HK-2 (cell line): ENCODE results near the gene TBC1D14.
"Not testable (repeated sequence)": the region's sequence is repeated elsewhere in the genome, so short reads cannot be mapped to it uniquely, and the experiment has no call there.

Source experiments
- DNase-seq: peaks from one replicate; pipeline ENCODE4 v3.0.0-alpha.2; 2018; ENCODE audit not compliant: unreplicated experiment

The TBC1D14 gene

DNA sequence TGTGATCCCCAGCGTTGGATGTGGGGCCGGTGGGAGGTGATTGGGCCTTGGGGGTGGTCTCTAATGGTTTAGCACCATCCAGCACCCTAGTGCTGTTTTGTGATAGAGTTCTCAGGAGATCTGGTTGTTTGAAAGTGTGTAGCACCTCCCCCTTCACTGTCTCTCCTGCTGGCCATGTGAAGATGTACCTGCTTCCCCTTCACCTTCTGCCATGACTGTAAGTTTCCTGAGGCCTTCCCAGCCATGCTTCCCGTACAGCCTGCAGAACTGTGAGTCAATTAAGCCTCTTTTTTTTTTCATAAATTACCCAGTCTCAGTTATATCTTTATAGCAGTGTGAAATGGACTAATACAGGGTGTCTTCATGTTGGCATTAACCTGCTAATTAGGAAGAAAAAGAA lies 19.3 kb upstream of the TBC1D14 start:
- DNase-seq: no peak

DNA sequence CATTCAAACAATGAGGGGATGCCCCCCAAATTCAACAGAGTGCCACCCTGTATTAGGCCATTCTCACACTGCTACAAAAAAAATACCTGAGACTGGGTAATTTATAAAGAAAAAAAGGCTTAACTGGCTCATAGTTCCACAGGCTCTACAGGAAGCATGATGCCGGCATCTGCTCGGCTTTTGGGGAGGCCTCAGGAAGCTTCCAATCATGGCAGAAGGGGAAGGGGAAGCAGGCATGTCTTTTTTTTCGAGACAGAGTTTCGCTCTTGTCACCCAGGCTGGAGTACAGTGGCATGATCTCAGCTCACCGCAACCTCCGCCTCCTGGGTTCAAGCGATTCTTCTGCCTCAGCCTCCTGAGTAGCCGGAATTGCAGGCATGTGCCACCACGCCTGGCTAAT lies 18.7 kb upstream of the TBC1D14 start:
- DNase-seq: not testable (repeated sequence)

DNA sequence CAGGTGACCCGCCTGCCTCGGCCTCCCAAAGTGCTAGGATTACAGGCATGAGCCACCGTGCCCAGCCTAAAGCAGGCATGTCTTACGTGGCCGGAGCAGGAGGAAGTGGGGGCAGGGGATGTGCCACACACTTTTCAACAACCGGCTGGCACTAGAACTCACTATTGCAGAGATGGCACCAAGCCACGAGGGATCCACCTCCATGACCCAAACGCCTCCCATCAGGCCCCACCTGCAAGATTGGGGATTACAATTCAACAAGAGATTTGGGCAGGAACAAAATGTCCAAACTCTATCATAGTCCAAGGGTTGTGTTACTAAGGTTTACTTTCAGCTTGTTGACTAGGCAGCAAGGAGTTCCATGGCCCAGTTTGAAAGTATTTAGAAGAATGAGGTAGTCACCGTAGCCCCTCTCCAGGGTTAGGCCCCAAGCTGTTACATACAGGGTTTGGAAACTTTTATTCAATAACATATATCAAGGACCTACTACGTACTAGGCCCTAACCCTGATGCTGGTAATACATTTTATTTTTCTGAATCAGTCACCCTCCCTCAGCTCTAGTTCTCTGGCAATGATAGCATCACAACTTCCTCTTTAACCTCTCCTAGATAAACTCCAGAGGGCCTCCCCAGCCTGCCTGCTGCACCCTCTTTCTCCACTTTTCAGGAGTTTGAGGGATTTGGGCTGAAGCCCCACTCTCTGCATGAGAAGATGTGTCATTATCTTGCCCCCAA lies 18.0 kb upstream of the TBC1D14 start:
- DNase-seq: no peak

DNA sequence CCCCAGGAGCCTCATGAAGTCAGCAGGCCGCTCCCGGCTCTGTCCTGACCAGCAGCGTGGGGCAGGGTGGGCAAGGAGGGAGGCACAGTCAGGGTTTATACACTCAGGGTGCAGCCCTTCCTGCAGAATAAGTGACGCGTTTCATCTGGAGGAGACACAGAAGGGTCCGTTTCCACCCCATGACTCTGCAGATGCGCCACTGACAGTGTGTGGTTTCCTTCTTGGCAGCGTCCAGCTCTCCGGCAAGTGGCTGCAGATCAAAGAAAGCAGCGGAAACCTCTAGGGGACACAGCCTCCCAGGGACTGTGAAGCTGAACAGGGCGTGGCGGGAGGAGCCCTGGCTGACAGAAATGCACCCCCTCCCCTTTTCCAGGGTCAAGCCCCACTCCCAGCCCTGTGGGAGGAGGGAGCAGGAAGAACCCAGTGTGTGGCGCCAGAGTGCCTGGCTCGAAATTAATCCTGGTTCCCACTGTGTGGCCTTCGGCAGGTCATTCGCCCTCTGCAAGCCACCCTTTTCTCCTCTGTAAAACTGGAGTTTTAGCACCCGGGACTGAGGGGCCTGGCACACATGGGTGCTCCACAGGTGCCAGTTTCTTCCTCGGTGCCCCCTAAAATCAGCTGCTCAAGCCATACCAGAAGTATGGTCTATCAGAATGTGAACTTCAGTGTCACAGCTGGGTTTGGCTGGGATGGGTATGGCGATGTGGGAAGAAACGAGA lies 17.3 kb upstream of the TBC1D14 start:
- DNase-seq: no peak

DNA sequence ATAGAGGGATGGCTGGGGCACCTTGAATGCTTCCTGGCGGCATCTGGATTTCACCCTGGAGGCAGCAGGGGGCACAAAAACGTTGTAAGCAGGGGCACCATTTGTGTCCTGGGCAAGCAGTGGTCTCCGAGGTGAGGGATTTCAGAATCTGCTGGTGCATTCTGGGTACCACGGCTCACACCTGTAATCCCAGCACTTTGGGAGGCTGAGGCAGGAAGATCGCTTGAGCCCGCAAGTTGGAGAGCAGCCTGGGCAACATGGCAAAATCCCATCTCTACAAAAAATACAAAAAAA lies 16.8 kb upstream of the TBC1D14 start:
- DNase-seq: no peak

DNA sequence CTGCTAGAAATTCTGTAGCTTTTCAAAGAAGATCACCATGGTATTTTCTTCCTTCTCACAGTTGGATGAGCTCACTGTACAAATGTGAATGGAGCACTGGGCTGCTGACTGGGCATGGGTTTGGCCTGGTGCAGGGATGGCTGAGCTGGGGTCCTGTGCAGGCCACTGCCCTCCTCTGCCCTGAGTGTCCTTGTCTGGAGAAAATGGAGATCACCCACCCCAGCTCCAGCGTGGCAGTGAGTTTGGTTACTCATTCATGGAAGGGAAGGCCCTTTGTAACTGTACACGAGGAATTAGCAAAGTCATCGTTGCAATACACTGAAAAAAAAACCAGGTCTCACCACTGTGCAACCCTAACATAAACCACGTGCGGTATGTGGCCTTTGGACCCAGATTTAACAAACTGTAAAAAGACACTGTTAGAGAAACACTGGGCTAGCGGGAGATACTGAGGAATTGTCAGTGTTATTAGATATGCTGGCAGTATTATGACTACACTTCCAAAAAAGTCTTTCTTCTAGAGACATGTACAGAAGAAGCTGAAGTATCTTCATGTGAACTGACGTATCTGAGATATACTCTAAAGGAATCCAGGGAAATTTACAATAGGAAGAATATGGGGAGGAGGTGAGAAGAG lies 16.1 kb upstream of the TBC1D14 start:
- DNase-seq: peak; percentile 55

DNA sequence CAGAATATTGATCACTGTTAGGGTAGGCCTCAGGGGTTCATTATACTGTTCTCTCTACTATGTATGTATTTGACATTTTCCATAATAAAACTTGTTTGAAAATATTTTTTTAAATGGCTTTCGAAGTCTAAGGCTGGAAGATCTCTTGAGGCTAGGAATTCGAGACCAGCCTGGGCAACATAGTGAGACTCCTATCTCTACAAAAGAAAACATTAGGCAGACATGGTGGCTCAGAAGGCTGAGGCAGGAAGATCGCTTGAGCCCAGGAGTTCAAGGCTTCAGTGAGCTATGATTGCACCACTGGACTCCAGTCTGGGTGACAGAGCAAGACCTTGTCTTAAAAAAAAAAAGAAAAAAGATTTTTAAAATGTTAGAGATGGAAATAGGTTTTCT lies 15.5 kb upstream of the TBC1D14 start:
- no peak for DNase-seq

DNA sequence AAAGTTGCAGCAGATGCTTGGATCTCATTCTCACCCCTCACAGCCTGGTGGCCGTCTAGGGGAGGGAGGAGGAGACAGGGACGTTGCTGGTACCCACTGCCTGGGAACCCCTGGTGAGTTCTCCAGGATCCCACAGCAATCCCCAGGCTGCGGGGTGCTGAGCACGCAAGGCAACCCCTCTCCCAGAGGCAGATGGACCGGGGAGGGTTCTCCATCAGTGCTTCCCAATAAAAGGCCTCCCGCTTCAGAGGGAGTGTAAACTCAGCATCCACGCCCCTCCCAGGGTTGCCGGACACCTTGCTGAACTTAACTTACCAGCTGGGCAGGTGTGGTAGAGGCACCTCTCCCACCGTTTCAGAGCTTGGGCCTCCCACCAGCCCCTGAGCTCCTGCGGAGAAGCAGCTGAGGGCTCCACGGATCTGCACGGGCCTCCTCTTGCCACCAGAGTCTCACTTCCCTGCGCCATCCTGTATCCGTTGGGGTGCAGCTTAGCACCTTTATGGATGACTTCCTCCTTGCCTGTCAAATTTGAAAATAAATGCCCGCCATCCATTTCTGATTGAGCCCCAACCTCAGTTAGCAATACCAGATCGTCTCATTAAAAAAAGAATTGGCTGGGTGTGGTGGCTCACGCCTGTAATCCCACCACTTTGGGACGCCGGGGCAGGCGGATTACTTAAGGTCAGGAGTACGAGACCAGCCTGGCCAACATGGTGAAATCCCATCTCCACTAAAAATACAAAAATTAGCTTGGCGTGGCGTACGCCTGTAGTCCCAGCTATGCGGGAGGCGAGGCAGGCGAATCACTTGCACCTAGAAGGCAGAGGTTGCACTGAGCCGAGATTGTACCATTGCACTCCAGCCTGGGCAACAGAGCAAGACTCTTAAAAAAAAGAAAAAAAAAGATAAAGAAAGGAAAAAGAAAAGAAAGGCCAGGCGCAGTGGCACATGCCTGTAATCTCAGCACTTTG lies 14.8 kb upstream of the TBC1D14 start:
- DNase-seq: no peak

DNA sequence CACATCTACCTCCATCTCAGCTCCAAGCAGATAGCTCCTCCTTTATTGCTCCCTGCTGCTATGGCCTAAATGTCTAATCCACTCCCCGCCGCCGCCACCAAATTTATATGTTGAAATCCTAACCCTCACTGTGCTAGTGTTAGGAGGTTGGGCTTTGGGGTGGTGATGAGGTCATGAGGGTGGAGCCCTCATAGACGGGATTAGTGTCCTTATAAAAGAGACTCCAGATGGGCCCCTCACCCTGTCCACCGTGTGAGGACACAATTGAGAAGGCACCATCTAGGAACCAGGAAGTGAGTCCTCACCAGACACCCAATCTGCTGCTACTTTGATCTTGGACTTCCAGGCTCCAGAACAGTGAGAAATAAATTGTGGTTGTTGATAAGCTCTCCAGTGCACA lies 13.6 kb upstream of the TBC1D14 start:
- no peak for DNase-seq

DNA sequence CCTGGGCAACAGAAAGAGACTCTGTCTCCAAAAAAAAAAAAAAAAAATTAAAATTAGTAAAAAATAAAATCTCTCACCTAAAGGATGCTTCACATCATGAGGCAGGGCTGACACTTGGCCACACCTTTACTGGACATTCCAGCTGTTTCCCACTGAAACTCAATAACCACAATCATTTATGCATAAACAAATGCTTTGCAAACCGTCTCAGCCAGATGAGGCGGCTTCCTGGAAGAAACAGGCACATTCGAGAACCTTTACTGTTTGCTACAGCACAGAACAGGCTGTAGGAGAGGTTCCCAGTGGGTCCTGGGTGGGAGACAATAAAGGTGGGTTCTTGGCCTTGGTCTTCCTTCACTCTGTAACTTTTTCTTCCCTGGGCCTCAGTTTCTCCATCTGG lies 10.9 kb upstream of the TBC1D14 start:
- no peak for DNase-seq

DNA sequence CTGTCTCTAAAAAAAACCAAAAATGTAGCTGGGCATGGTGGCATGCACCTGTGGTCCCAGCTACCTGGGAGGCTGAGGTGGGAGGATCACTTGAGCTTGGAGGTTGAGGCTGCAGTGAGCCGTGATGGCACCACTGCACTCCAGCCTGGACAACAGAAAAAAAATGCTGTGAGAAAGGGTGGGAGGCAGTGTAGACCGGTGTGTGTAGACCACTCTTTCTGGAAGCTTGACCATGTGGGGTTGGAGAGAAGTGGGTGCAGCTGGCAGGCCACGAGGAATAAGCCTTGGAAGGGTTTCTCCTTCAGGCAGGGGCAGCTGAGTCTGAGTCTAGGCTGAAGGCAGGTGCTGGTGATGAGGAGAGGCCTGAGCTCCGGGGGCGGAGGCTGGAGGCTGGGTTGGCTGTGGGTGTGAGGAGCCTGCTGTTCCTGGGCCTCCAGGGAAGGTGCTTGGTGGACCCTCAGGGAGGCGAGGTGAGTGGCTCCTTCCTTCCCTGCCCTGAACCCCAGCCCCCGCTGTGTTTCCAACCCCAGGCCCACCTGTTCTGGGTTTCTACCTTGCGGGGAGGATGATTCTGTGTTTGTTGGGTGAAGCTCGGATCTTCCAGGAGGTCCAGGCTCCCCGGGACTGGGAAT lies 9.3 kb upstream of the TBC1D14 start:
- DNase-seq: no peak

DNA sequence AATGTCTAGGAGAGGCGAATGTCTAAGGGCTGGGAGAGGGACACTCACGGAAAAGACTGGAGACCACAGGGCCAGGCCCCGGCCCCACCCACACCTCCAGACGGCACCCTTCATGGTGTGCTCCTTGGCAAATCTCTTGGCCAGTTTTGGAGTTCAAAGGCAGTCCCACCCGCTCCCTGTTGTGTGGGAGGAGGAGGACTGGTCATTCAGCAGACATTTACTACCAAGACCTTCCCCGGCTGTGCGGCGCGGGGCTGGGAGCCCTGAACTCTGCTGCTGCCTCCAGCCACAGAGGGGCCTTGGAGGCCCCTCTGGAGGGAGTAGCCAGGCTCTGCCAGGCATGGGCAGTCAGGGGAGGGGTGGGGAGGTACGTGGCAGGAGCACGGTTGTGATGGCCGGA lies 8.7 kb upstream of the TBC1D14 start:
- no peak for DNase-seq

DNA sequence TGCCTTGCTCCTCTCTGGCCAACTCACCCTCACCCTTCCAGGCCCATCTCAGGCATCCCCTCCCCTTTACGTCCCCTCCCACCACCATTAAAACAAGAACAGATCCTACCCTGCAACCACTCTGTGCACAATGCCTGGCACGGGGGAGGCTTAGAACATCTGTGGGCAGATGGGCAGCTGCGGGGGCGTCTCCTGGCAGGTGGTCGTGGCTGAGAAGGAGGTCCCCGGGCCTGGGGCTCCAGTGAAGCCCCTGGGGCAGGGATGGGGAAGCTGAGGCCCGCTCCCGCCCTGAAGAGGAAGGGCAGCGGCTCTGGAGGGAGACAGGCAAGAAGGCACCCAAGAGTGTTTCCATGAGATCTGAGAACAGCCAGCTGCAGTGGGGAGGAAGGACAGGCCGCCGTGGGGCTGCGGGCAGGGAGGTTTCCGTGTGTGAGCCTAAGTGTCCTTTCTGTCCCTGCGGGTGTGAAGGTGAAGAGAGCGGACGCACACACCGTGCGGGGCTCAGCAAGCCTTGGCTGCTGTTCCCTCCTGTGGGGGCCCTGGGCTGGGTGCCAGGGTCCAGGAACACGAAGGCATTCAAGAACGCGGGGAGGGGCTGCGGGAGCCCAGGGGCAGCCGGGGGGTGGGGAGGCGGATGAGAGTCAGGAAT lies 7.8 kb upstream of the TBC1D14 start:
- no peak for DNase-seq

DNA sequence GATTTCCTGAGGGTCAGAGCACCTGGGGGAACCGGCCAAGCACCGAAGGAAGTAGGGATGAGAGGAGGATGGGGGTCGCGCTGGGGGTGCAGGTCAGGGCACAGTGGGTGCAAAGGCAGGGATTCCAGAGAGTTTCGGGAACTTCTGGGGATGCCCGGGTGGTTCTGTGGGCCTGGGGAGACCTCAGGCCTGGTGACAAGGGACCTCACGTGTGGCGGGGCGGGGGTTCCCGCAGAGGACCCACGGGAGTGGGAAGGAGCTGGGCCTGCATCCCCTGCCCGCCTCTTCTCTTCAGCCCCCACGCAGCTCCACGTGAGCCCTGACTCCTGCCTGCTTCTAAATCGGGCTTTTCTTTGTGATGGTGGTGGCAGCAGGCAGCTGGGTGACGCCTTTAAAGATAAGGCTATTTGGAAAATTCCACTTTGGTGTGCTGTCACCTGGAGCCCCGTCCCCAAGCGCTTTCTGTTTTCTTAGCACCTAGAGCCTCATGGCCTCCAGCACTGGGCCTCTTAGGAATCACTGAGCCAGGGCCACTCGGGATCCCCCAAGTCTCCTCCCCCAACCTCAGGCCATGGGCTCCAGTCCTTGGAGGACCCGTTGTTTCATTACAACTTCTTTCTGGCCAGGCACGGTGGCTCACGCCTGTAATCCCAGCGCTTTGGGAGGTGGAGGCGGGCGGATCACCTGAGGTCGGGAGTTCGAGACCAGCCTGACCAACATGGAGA lies 7.1 kb upstream of the TBC1D14 start:
- no peak for DNase-seq

DNA sequence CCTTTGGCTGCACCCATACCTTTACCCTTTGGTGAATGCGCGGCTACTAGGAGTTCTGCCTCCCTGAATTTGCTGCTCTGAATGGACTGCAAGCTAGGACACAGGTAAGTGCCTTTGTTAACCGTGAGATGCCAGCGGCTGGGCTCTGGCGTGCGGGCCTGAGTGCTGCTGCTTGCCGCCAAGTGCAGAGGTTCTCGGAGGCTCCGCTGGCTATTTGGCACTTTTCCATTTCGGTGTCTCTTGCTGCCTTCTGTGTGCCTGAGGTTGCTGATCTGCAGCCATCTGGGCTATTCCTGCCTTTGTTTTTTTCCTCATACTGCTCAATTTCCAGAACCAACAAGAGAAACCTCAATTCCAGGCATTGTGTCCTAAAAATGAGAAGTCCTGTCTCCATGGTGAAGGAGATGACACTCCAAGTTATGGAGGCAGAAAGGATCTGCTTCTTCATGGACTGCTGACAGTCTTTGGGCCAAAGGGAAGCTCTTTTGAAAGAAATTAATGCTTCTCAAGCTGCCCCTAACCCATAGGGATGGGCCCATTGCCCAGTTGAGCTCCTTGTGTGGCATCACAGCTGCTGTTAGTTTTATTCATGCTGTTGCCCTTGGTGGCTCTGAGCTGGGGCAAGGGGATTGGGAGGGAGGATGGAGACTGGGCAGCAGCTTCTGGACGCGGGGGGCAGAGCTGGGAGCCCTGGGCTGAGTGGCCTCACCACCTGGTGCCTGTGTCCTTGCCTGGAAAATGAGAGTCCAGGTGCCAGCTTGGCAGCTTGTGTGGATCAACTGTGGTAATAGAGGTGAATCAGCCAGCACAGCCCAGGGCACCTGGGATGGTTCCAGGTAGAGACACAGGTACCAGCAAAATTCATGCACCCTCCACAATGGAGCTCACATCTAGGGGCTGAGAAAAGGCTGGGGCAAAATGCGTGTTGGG lies 3.8 kb upstream of the TBC1D14 start:
- no peak for DNase-seq

DNA sequence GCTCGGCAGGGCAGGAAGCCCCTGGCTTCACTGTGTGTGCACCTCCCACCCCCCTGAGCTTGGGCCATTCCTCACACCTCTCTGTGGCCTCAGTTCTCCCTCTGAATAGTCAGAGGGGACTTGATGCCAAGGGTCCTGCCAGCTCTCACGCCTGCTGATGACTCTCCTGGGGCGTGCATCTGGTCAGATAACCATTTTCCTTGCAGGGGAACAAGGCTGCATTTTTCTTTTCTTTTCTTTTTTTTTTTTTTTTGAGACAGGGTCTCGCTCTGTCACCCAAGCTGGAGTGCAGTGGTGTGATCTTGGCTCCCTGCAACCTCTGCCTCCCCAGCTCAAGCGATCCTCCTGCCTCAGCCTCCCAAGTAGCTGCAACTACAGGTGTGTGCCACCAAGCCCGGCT lies 3.1 kb upstream of the TBC1D14 start:
- not testable (repeated sequence) for DNase-seq

DNA sequence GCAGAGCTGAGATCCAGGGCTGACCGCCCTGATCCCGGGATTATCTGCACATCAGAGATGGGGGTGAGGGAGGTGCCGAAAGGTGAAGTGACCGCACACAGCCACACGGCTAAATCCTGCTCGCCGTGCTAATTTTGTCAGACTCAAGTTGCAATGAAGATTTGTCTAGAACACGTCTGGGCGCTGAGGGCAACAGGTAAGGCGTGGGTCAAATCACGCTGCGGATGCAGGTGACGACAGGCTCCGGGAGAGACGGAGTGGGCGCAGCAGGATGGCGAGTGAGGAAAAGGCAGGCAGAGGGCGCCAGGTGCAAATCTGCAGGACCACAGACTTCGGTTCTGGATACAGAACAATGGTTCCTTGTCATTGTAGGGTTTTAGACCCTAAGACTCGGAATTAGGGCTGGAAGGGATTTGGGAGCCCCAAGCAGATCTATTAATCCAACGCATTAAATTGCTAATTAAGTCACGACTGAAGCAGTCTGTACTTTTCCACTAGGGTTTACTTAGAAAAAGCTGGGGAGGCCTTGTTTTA lies 1.9 kb upstream of the TBC1D14 start:
- DNase-seq: no peak

DNA sequence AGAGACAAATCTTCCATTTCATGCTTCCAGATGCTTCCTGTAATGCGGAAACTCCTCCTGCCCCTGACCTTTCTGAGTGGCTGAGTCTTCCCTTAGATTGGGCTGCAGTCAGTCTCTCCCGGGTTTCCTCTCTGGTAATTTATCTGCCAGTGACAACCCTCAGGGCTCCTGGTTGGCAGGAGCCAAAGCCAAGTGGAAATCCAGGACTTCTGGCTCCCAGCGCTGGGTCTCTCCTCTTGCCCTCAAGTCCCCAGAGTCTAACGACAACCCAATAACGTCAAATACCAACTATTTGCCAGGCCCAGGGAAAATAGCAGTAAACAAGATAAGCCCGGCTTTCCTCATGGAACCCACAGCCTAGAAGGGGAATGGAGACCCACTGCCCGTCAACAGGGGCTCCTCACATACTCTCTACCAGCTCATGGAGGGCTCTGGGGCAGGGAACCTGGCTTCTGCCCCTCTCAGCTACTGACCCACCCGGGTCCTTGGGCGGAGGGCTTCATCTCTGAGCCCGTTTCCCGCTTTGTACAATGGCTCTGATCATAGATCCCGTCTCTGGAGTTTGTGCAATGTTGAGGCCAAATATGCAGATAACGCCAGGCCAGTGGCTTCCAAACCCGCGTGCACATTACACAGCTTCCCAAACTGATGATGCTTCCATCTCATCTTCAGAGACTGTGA lies 1.1 kb upstream of the TBC1D14 start:
- DNase-seq: no peak

DNA sequence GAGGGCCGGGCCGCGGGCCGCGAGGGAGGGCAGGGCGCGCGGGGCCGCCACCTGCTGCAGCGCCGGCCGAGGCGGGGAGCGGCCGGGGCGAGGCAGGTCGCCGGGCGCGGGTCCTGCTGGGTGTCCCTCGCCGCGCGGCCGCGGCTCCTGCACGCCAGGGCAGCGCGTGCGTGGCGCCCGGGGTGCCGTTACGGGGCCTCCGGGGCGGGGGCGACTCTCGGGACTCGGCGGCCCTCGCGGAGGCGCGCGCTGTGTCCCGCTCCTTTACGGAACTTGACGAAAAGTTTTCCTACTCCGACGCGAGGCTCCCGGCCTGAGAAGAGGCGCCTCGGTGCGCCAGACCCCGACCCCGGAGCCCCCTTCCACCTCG lies 329 bp downstream of the TBC1D14 start:
- DNase-seq: no peak
